GM19043 (cell line): ENCODE data around the gene MTURN.

ENCODE experiments used
- ATAC-seq: cut with Tn5 transposase; IDR thresholded peaks from one replicate; pipeline ENCODE4 v1.9.1; 2021; ENCODE audit warnings: low read depth; ENCODE audit not compliant: unreplicated experiment

The MTURN gene

GRCh38 chr7:30200591-30200990, 65.8 kb downstream of the MTURN start:
- no peak for ATAC-seq

GRCh38 chr7:30201161-30201666, 66.4 kb downstream of the MTURN start:
- peak; percentile 72 for ATAC-seq

GRCh38 chr7:30201921-30202320, 67.1 kb downstream of the MTURN start:
- ATAC-seq, result no peak

- ATAC-seq, result no peak
Measured at GRCh38 chr7:30202671-30203070, 67.9 kb downstream of the MTURN start.

GRCh38 chr7:30206491-30206890, 71.7 kb downstream of the MTURN start:
- ATAC-seq, result no peak

GRCh38 chr7:30206942-30207341, 72.2 kb downstream of the MTURN start:
- no peak for ATAC-seq

- ATAC-seq, result no peak
Measured at GRCh38 chr7:30207376-30207775, 72.6 kb downstream of the MTURN start.

GRCh38 chr7:30209951-30210350, 75.2 kb downstream of the MTURN start:
- ATAC-seq, result no peak
